ENCODE measurements around the gene VSIR. TPM values are rescaled to one million over a fixed set of nuclear protein-coding genes. Genes with fewer than 3 reads are reported as not detected.

Gene VSIR
- total and polyA plus RNA-seq, 9 of the 15 experiments (the other 6 are each of a cell fraction or from before 2014, with no cell fraction given), result 0.14 to 20.5 (median 9.3) TPM

DNA sequence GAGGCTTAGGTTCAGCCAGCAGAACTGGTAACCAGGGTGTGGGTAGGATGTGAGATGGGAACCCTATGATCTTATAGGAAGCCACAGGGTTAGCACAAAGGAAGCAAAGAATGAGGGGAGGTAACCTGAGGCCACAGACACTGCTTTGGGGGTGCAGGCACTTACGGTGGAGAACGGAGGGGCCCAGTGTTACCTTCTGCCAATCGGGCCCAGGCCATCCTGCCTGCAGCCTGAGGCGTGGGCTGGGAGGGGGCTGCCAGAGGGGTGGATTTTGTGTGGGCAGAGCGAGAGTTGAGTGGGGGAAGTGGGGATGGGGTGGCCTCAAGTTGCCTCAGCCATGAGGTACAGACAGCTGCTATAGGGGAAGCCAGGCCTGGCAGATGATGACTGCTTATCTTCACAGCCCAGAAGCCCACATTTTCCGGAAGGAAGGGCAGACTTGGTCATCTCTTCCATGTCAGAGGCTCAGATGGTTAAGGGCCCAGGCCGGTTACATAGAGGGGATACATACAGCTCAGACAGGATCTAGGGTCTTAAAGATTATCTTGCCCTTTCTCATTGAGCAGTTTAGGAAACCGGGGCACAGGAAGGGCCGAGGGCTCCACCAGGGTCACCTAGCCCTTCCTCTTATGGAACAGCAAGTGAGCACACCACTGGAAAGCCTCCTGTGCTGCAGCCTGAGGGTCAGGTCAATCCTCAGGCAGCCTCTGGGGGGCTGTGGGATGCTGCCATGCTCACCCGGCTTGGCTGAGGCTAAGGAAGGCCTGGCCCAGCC lies 24.4 kb upstream of the VSIR start (continued):
- TF ChIP-seq CEBPG (CRISPR knock-in tag; IDR thresholded peaks at IDR 0.05) (peak; percentile 87), CEBPG (tag; conservative IDR thresholded peaks at IDR 0.05 in 1 of 2, IDR thresholded peaks at IDR 0.05 in 1 of 2) (no peak; a peak in 1 of 4 replicates), TEAD4 (IDR thresholded peaks at IDR 0.05; ENCODE audit: low read length) (peak; percentile 95), TEAD4 (CRISPR knock-in tag; IDR thresholded peaks at IDR 0.05; ENCODE audit: borderline replicate concordance) (no peak), HDAC2 (IDR thresholded peaks at IDR 0.05) (peak; percentile 77; the same call in 1 of the 2 replicates), RBM25 (IDR thresholded peaks at IDR 0.05; ENCODE audit: low read depth, low read length, severe bottlenecking) (no peak), POLR2G (IDR thresholded peaks at IDR 0.05; ENCODE audit: low read depth, low read length) (no peak), TAF9B (IDR thresholded peaks at IDR 0.05; ENCODE audit: partially characterized antibody) (no peak), PTBP1 (IDR thresholded peaks at IDR 0.05; ENCODE audit: low read depth, low read length) (no peak), HNRNPLL (IDR thresholded peaks at IDR 0.05; ENCODE audit: low read depth, low read length, poor library complexity, severe bottlenecking) (no peak)
- TF ChIP-seq, protein P1, sequence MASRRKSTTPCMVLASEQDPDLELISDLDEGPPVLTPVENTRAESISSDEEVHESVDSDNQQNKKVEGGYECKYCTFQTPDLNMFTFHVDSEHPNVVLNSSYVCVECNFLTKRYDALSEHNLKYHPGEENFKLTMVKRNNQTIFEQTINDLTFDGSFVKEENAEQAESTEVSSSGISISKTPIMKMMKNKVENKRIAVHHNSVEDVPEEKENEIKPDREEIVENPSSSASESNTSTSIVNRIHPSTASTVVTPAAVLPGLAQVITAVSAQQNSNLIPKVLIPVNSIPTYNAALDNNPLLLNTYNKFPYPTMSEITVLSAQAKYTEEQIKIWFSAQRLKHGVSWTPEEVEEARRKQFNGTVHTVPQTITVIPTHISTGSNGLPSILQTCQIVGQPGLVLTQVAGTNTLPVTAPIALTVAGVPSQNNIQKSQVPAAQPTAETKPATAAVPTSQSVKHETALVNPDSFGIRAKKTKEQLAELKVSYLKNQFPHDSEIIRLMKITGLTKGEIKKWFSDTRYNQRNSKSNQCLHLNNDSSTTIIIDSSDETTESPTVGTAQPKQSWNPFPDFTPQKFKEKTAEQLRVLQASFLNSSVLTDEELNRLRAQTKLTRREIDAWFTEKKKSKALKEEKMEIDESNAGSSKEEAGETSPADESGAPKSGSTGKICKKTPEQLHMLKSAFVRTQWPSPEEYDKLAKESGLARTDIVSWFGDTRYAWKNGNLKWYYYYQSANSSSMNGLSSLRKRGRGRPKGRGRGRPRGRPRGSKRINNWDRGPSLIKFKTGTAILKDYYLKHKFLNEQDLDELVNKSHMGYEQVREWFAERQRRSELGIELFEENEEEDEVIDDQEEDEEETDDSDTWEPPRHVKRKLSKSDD (conservative IDR thresholded peaks at IDR 0.05; ENCODE audit: low read length), result no peak
- TF ChIP-seq, protein P2, sequence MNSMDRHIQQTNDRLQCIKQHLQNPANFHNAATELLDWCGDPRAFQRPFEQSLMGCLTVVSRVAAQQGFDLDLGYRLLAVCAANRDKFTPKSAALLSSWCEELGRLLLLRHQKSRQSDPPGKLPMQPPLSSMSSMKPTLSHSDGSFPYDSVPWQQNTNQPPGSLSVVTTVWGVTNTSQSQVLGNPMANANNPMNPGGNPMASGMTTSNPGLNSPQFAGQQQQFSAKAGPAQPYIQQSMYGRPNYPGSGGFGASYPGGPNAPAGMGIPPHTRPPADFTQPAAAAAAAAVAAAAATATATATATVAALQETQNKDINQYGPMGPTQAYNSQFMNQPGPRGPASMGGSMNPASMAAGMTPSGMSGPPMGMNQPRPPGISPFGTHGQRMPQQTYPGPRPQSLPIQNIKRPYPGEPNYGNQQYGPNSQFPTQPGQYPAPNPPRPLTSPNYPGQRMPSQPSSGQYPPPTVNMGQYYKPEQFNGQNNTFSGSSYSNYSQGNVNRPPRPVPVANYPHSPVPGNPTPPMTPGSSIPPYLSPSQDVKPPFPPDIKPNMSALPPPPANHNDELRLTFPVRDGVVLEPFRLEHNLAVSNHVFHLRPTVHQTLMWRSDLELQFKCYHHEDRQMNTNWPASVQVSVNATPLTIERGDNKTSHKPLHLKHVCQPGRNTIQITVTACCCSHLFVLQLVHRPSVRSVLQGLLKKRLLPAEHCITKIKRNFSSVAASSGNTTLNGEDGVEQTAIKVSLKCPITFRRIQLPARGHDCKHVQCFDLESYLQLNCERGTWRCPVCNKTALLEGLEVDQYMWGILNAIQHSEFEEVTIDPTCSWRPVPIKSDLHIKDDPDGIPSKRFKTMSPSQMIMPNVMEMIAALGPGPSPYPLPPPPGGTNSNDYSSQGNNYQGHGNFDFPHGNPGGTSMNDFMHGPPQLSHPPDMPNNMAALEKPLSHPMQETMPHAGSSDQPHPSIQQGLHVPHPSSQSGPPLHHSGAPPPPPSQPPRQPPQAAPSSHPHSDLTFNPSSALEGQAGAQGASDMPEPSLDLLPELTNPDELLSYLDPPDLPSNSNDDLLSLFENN (IDR thresholded peaks at IDR 0.05; ENCODE audit: low read depth in 2 of 2, low read length in 2 of 2), result peak in 1 of 2 experiments; percentile 85; a peak in 2 of 4 replicates
- TF ChIP-seq, protein P3, sequence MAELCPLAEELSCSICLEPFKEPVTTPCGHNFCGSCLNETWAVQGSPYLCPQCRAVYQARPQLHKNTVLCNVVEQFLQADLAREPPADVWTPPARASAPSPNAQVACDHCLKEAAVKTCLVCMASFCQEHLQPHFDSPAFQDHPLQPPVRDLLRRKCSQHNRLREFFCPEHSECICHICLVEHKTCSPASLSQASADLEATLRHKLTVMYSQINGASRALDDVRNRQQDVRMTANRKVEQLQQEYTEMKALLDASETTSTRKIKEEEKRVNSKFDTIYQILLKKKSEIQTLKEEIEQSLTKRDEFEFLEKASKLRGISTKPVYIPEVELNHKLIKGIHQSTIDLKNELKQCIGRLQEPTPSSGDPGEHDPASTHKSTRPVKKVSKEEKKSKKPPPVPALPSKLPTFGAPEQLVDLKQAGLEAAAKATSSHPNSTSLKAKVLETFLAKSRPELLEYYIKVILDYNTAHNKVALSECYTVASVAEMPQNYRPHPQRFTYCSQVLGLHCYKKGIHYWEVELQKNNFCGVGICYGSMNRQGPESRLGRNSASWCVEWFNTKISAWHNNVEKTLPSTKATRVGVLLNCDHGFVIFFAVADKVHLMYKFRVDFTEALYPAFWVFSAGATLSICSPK (IDR thresholded peaks at IDR 0.05; ENCODE audit: borderline replicate concordance), result no peak
- TF ChIP-seq, protein P4, sequence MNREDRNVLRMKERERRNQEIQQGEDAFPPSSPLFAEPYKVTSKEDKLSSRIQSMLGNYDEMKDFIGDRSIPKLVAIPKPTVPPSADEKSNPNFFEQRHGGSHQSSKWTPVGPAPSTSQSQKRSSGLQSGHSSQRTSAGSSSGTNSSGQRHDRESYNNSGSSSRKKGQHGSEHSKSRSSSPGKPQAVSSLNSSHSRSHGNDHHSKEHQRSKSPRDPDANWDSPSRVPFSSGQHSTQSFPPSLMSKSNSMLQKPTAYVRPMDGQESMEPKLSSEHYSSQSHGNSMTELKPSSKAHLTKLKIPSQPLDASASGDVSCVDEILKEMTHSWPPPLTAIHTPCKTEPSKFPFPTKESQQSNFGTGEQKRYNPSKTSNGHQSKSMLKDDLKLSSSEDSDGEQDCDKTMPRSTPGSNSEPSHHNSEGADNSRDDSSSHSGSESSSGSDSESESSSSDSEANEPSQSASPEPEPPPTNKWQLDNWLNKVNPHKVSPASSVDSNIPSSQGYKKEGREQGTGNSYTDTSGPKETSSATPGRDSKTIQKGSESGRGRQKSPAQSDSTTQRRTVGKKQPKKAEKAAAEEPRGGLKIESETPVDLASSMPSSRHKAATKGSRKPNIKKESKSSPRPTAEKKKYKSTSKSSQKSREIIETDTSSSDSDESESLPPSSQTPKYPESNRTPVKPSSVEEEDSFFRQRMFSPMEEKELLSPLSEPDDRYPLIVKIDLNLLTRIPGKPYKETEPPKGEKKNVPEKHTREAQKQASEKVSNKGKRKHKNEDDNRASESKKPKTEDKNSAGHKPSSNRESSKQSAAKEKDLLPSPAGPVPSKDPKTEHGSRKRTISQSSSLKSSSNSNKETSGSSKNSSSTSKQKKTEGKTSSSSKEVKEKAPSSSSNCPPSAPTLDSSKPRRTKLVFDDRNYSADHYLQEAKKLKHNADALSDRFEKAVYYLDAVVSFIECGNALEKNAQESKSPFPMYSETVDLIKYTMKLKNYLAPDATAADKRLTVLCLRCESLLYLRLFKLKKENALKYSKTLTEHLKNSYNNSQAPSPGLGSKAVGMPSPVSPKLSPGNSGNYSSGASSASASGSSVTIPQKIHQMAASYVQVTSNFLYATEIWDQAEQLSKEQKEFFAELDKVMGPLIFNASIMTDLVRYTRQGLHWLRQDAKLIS (CRISPR knock-in tag; IDR thresholded peaks at IDR 0.05), result no peak
